Gastroesophageal sphincter (tissue), 4 donors: ENCODE data around the gene HEPACAM. TPM values are rescaled to one million over a fixed set of nuclear protein-coding genes. Genes with fewer than 3 reads are reported as not detected.

Experiments
- ATAC-seq: fragments of 150-250 bp; one replicate; pipeline ENCODE4 v1.9.1; 2016; ENCODE audit warnings: mild to moderate bottlenecking, moderate library complexity
- H3K27ac ChIP-seq, 4 donors: fragments of 200-600 bp; sonication (generic) in 3 of 4; 1 replicate in 3 of 4; 2 replicates in 1 of 4; pipeline ENCODE4 v1.5.1; 2016 to 2019
- H3K27me3 ChIP-seq: fragments of 200-600 bp; sonication (generic); one replicate; pipeline ENCODE4 v1.5.1; 2019
- H3K36me3 ChIP-seq, 2 donors: fragments of 200-600 bp; sonication (generic); one replicate each; pipeline ENCODE4 v1.5.1; 2019; ENCODE audit warnings: control low read depth in 1 of 2
- H3K4me1 ChIP-seq, 3 donors: fragments of 200-600 bp; sonication (generic); 1 replicate in 2 of 3; 2 replicates in 1 of 3; pipeline ENCODE4 v1.5.1; 2016 to 2019; ENCODE audit warnings: control low read depth in 2 of 3
- H3K4me3 ChIP-seq, 2 donors: fragments of 200-600 bp; sonication (generic); one replicate each; pipeline ENCODE4 v1.5.1; 2019; ENCODE audit warnings: mild to moderate bottlenecking in 1 of 2, moderate library complexity in 1 of 2
- H3K9me3 ChIP-seq, 3 donors: fragments of 200-600 bp; sonication (generic); one replicate each; pipeline ENCODE4 v1.5.1; 2017 to 2019; ENCODE audit warnings: control low read depth in 2 of 3
- EP300 ChIP-seq: sonication (generic); formaldehyde crosslinking; IDR thresholded peaks from one replicate; pipeline ENCODE4 v1.6.1; 2017; ENCODE audit warnings: antibody characterized with exemption, mild to moderate bottlenecking
- POLR2A ChIP-seq, 2 donors: fragments of 450-650 bp; IDR thresholded peaks; one replicate each; pipeline ENCODE4 v1.6.1; 2017; ENCODE audit warnings: antibody characterized with exemption in 2 of 2, mild to moderate bottlenecking in 2 of 2, moderate library complexity in 1 of 2
- POLR2AphosphoS5 ChIP-seq: sonication (generic); formaldehyde crosslinking; IDR thresholded peaks from one replicate; pipeline ENCODE4 v1.6.1; 2017; ENCODE audit warnings: antibody characterized with exemption
- WGBS, 2 donors: methylation state at CpG; one replicate each; pipeline ENCODE4 v1.1.5; 2018; ENCODE audit warnings: low coverage in 1 of 2; 5-methylcytosine and 5-hydroxymethylcytosine counted together
- total RNA-seq, 4 donors: library from RNA; depleted of rRNA; stranded (reverse); fragments of >200 nt; gene quantifications; one replicate each; pipeline ENCODE4 v1.1.0, GENCODE V29; 2016
- TF ChIP-seq, protein P1 (sequence below), 4 experiments: fragments of 200-600 bp in 2 of 4; fragments of 450-650 bp in 2 of 4; sonication (generic) in 1 of 4; IDR thresholded peaks; one replicate each; pipeline ENCODE4 v1.5.1; 2017 to 2019; ENCODE audit warnings: antibody characterized with exemption in 4 of 4, mild to moderate bottlenecking in 2 of 4, moderate library complexity in 2 of 4

HEPACAM gene
- total RNA-seq, 4 donors from 2014 or later, result 0.31 to 2.1 (median 0.81) TPM; not detected in 1

DNA sequence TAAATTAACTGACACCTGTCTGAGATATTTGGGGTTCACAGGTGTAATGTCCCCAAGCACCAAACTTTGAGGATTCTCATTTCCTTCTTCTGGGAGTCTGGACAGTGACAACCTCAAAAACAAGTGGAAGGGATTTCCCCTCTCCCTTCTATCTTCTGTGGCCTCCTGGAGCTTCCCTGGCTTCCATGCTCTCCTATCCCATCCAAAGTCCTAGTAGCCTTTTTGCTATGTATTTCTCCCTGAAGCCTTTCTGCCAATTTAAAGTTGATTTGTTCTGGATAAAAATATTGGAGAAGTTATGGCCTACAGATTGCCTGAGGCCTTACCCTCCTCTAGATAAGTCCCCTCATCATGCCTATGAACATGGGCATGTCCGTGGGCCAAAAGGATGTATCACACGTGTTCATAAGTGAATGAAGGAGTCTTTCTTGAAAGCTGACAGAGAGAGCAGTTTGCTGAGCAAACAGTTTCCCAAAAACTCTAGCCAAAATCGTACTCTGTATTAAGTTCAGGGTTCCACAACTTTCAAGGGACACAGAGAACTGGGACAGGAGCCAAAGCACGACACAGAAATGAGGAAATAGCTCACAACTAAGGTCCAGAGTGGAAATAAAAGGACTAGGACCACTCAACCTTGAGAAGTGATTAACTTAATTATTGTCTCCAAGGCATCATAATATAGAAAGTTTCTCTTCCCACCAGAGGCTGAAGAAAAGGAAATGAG is 6.7 kb downstream of the HEPACAM start:
- WGBS, 2 donors, result 18 to 30% methylated on average over 2 to 4 of the region's 4 CpGs
- H3K4me3 ChIP-seq, result no peak overlapping the region
- H3K27ac ChIP-seq, result no peak overlapping the region
- peaks cover under 1% of the 10 kb centered on the region for H3K27me3 ChIP-seq
- no peak for ATAC-seq
- no peaks in the 10 kb centered on the region for H3K9me3 ChIP-seq
- TF ChIP-seq POLR2AphosphoS5 (no peak), EP300 (no peak), POLR2A (IDR thresholded peaks at IDR 0.05) (no peak)
- TF ChIP-seq, protein P1, sequence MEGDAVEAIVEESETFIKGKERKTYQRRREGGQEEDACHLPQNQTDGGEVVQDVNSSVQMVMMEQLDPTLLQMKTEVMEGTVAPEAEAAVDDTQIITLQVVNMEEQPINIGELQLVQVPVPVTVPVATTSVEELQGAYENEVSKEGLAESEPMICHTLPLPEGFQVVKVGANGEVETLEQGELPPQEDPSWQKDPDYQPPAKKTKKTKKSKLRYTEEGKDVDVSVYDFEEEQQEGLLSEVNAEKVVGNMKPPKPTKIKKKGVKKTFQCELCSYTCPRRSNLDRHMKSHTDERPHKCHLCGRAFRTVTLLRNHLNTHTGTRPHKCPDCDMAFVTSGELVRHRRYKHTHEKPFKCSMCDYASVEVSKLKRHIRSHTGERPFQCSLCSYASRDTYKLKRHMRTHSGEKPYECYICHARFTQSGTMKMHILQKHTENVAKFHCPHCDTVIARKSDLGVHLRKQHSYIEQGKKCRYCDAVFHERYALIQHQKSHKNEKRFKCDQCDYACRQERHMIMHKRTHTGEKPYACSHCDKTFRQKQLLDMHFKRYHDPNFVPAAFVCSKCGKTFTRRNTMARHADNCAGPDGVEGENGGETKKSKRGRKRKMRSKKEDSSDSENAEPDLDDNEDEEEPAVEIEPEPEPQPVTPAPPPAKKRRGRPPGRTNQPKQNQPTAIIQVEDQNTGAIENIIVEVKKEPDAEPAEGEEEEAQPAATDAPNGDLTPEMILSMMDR (IDR thresholded peaks at IDR 0.05), result no peak
- H3K36me3 ChIP-seq, result no peaks in the 10 kb centered on the region
- no peaks in the 10 kb centered on the region for H3K4me1 ChIP-seq

DNA sequence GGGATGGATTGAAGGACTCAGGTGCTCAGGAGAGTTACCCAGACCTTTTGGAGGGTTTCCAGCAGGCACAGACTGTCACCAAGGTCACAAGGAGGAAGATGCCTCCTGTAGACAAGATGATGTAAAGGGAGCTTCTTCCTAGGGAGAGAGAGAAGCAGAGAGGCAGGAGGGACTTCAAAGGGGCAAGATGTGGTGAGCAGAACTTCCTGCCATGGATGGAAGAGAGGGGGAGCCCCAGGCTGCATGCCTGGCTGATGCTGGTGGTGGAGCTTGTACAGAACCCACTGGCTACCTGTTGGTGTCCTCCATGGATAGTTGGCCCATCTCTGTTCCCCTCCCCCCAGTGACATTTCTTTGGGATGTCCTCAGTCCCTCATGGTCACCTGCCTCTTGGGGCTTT is 12.6 kb downstream of the HEPACAM start:
- TF ChIP-seq, protein P1 (IDR thresholded peaks at IDR 0.05), result no peak
- no peak for TF ChIP-seq POLR2AphosphoS5
- TF ChIP-seq POLR2A (IDR thresholded peaks at IDR 0.05), result no peak
- TF ChIP-seq EP300, result no peak
- no peaks in the 10 kb centered on the region for H3K9me3 ChIP-seq
- peaks cover 0 to 14% (median 3%) of the 10 kb centered on the region in 3 donors for H3K4me1 ChIP-seq
- no peak overlapping the region for H3K4me3 ChIP-seq
- no peak overlapping the region for H3K27ac ChIP-seq
- H3K27me3 ChIP-seq, result peaks cover 21% of the 10 kb centered on the region
- no peak for ATAC-seq
- no peaks in the 10 kb centered on the region for H3K36me3 ChIP-seq

DNA sequence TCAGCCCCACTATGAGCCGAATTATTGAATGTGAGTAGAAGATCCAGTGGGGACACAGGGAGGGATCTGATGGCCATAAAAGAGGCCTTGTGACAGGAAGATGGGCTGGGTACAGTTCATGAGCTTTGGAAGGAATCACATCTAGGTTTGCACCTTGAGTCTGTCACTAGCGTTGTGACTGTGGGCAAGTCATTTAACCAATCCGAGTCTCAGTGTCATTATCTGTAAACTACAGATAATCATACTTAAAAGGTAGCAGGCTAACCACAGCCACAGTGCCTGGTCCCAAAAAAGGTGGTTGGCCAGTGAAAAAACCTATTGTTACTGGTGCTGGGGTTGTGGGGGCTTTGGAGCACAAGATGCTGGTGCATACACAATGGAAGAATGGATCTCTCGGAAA is 13.0 kb downstream of the HEPACAM start:
- H3K36me3 ChIP-seq, result no peaks in the 10 kb centered on the region
- H3K4me1 ChIP-seq, result peaks cover 0 to 14% (median 3%) of the 10 kb centered on the region in 3 donors
- WGBS, 2 donors, result 78 to 80% methylated on average over 1 to 3 of the region's 4 CpGs
- no peaks in the 10 kb centered on the region for H3K9me3 ChIP-seq
- no peak overlapping the region for H3K4me3 ChIP-seq
- H3K27me3 ChIP-seq, result peaks cover 21% of the 10 kb centered on the region
- H3K27ac ChIP-seq, result no peak overlapping the region
- ATAC-seq, result no peak
- TF ChIP-seq POLR2AphosphoS5 (no peak), POLR2A (IDR thresholded peaks at IDR 0.05) (no peak), EP300 (no peak)
- TF ChIP-seq, protein P1 (IDR thresholded peaks at IDR 0.05), result no peak

DNA sequence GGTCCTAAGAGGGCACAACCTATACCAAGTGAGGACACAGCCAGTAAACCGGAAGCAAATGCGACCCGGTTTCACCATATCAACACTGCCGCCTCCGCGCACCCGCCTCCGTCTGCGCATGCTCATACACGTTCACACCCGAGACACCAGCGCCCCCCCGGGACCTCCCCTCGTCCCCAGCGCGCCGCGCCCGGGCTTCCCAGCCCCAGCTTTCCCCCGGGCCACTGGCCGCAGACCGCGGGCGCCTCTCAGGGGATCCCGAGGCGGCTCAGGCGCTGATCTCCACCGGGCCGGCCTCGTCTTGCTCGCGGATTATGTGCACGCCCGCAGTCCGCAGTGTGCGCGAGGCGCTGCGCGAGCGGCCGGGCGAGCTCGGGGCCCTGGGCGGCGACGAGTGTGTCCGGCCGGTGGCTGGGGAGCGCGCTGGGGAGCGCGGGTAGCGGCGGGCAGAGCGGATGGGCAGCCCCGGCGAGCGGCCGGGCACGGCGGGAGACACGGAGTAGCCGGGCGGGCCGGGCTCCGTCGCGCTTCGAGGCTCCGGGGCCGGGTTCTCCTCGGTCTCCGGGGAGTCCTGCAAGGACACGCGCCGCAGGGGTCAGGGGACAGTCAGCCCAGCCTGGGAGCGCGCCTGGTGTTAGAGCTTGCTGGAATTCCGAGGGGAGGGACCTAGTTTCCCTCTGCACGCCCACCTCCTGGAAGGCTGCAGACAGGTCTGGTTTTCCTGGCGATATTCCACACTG is 14.8 kb downstream of the HEPACAM start:
- WGBS, 2 donors, result 0 to 70% methylated on average over 2 to 3 of the region's 82 CpGs
- TF ChIP-seq POLR2A (IDR thresholded peaks at IDR 0.05) (no peak), POLR2AphosphoS5 (no peak), EP300 (no peak)
- TF ChIP-seq, protein P1 (IDR thresholded peaks at IDR 0.05), result no peak

More for the DNA sequence above, 14.8 kb downstream of the HEPACAM start:
- no peaks in the 10 kb centered on the region for H3K9me3 ChIP-seq
- H3K27ac ChIP-seq, result peak overlapping the region in 3 of 4 donors; percentile 57 to 75 (median 70)
- H3K36me3 ChIP-seq, result no peaks in the 10 kb centered on the region
- peak; percentile 77 for ATAC-seq
- H3K27me3 ChIP-seq, result peaks cover 39% of the 10 kb centered on the region
- peaks cover 0 to 14% (median 3%) of the 10 kb centered on the region in 3 donors for H3K4me1 ChIP-seq
- H3K4me3 ChIP-seq, result peak overlapping the region; percentile 16 to 55
